Measurements from ENCODE around the gene SLC22A2. TPM values are rescaled to one million over a fixed set of nuclear protein-coding genes. Genes with fewer than 3 reads are reported as not detected.

The SLC22A2 gene
- total RNA-seq, 2 experiments from 2014 or later: not detected

DNA sequence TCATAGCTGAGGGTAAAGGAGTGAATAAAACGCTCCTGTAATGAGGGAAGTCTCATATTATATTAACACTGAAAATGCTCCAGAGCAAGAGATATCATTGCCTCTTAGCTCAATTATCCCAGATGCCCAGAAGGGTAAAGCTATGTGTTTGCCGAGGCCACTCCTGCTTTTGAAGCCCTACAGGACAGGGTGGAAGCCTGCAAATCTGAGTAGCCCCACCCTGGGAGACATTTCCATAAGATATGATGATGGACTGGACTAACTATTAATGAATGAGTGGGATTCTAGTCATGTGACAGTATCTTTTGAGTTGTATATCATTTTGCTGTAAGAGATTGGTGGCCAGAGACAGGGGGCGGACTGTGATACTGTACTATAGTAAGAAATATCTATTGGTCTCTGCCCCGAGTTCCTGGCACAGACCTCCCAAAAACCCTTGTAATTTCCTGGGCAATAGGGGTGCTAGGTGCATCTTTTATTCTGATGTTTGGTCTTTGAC is 10.5 kb upstream of the SLC22A2 start:
- Mint-ChIP-seq H3K27ac (no peak overlapping the region), H3K27me3 (peaks cover 4% of the 10 kb centered on the region)
- CTCF ChIA-PET: no interaction called here

DNA sequence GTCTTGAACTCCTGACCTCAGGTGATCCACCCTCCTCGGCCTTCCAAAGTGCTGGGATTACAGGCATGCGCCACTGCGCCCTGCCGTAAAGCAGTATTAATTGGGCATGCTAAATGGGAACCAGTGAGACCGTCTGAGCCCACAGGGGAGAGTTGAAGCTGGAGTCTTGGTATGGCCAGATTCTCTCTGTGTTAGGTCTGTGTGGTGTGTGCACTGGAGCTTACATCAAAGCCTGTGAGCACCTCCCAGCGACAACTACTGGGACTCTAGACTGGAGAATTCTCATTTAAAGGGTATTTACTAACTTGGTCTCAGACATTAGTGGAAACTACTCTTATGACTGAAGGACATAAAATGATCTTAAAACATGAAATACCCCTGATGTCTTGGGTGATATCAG is 8.5 kb upstream of the SLC22A2 start:
- H3K27ac Mint-ChIP-seq: no peak overlapping the region
- peaks cover 4% of the 10 kb centered on the region for H3K27me3 Mint-ChIP-seq
- H3K9me3 Mint-ChIP-seq: no peaks in the 10 kb centered on the region
- H3K36me3 Mint-ChIP-seq (ENCODE audit: low read depth): no peaks in the 10 kb centered on the region
- ChIA-PET POLR2A (no interaction called here), CTCF (interaction anchor here (1.4 kb wide), 1 partner anchor 11 kb away, joined by 3 read pairs; no protein-coding TSS in a partner anchor)
- H3K4me1 Mint-ChIP-seq: no peaks in the 10 kb centered on the region
- no peak overlapping the region for H3K4me3 Mint-ChIP-seq
- no peak for DNase-seq

More for the DNA sequence above, 10.5 kb upstream of the SLC22A2 start:
- no peak for DNase-seq
- no peak overlapping the region for H3K4me3 Mint-ChIP-seq
- POLR2A ChIA-PET: no interaction called here
- no peaks in the 10 kb centered on the region for H3K36me3 Mint-ChIP-seq (ENCODE audit: low read depth)
- no peaks in the 10 kb centered on the region for H3K9me3 Mint-ChIP-seq
- no peaks in the 10 kb centered on the region for H3K4me1 Mint-ChIP-seq

DNA sequence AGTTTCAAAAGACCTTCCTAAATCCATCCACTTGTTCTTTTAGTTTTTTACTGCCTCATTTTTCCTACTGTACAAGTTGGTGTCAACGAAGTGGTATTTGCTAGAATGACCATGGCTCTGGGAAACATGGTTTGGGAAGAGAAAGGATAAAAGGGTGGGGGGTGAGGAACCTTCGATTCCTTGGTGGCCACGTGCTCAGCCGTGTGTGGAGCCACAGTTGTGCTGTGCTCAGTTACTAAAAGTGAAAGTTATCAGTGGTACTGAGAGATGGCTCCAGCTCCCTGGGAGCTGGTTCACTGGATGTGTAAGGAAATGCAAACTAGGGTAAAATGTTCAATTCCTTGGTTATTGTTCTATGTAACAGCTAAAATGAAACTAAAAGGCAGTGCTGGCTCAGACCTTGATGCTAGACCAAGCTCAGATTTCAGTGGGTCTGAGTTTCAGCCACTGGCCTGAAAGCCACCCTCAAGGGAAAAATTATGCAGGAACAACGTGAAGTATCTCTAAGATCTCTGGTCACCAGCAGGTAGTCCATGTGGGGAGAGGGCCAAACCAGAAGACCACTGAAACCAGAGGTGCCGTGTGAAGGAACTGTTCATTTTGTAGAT is 7.4 kb upstream of the SLC22A2 start:
- Mint-ChIP-seq H3K9me3 (no peaks in the 10 kb centered on the region), H3K4me3 (no peak overlapping the region), H3K4me1 (no peaks in the 10 kb centered on the region), H3K27ac (no peak overlapping the region), H3K36me3 (ENCODE audit: low read depth) (no peaks in the 10 kb centered on the region), H3K27me3 (peaks cover 4% of the 10 kb centered on the region)
- CTCF ChIA-PET: interaction anchor here (0.9 kb wide), 1 partner anchor 16 kb away, joined by 3 read pairs; no protein-coding TSS in a partner anchor
- POLR2A ChIA-PET: no interaction called here
- DNase-seq: no peak

DNA sequence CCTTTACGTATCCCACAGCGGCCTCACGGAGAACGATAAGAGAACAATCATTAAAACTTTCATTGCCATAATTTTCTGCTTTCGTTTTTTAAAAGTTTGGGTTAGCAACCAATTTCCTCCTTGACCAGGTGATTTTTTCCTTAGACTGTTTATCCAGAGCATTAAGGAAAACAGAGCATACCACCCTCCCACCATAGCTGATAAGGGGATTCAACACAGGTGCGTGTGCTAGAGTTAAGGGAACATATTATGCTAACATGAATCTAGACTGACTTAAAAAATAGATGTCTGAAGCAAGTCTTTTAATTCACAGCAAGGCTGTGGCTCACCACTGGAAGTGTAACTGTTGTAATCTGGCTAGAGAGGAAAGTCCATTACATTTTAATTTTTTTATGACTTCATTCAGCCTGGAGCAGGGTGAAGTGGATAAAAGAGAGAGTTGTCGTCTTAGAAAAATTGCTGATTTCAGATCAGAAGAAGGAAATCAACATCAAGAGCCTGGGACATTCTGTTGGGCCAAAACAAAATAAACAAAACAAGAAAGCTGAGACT is 5.5 kb upstream of the SLC22A2 start:
- DNase-seq: no peak
- Mint-ChIP-seq H3K4me3 (no peak overlapping the region), H3K27me3 (peaks cover 7% of the 10 kb centered on the region), H3K9me3 (no peaks in the 10 kb centered on the region), H3K36me3 (ENCODE audit: low read depth) (no peaks in the 10 kb centered on the region), H3K27ac (no peak overlapping the region), H3K4me1 (no peaks in the 10 kb centered on the region)
- ChIA-PET CTCF (no interaction called here), POLR2A (no interaction called here)

DNA sequence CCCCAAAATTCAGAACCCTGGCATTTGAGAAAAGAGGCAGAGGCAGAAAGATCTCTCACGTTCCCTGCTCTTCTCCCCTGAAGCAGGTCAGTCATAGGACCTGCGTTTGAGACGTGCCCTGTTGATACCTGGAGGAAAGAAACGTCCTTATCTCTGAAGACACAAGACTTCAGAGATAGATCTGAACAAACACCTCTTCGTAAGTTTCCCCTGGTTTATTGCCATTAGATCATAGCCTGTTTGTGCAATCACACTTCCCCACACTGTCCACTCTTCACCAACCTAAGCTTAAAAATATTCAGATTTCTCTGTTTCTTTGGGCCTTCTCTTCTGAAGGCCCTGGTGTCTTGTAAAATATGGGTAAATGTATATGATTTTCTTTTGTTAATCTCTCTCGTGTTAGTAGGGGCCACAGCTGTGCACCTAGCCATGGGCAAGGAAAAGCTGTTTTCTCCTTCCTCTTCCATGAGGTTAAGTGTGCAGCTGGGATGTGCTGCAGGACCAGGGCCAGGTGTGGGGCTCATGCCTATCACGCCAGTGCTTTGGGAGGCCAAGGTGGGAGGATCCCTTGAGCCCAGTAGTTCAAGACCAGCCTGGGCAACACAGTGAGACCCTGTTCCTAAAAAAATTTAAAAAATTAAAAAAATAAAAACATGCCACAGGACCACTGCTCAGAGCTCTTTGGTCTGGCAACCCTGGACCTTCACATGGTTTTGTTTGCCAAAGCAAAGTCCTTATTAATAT is 4.7 kb upstream of the SLC22A2 start:
- POLR2A ChIA-PET: no interaction called here

DNA sequence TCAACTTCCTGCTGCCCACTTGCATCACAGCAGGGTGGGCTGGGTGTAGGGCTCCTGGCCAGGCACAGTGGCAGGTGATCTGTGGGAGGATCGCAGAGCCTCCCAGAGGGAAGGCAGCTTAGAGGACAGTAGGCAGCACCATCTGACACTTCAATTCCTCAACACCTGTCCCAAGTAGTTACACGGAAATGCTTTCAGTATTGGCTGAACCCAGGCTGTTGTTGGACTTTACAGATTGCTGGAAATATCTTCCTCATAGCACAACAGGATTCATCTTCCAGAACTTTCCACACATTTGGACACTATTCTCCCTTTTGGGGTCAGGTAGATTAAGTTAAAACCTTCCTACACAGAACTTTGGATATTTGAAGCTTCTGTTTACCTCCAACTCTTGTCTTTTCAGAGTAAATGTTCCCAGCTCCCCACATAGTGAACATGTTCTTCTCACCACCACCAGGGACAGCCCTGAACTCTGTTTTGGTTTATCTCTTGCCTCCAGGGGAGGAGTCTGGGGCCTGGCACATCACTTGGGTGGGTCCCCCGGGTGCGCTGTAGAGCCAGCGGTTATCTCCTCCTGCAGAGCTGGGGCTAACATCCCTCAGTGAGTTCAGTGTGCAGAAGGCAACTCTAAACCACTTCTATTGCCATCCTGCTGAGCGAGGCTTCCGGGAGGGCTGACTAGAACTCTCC is 3.5 kb upstream of the SLC22A2 start:
- Mint-ChIP-seq H3K27ac (no peak overlapping the region), H3K4me1 (no peaks in the 10 kb centered on the region), H3K9me3 (no peaks in the 10 kb centered on the region), H3K27me3 (peaks cover 7% of the 10 kb centered on the region), H3K36me3 (ENCODE audit: low read depth) (no peaks in the 10 kb centered on the region), H3K4me3 (no peak overlapping the region)
- ChIA-PET POLR2A (no interaction called here), CTCF (no interaction called here)
- no peak for DNase-seq

More for the DNA sequence above, 4.7 kb upstream of the SLC22A2 start:
- Mint-ChIP-seq H3K4me1 (no peaks in the 10 kb centered on the region), H3K36me3 (ENCODE audit: low read depth) (no peaks in the 10 kb centered on the region), H3K4me3 (no peak overlapping the region), H3K9me3 (no peaks in the 10 kb centered on the region), H3K27ac (no peak overlapping the region), H3K27me3 (peaks cover 7% of the 10 kb centered on the region)
- DNase-seq: no peak
- CTCF ChIA-PET: no interaction called here

DNA sequence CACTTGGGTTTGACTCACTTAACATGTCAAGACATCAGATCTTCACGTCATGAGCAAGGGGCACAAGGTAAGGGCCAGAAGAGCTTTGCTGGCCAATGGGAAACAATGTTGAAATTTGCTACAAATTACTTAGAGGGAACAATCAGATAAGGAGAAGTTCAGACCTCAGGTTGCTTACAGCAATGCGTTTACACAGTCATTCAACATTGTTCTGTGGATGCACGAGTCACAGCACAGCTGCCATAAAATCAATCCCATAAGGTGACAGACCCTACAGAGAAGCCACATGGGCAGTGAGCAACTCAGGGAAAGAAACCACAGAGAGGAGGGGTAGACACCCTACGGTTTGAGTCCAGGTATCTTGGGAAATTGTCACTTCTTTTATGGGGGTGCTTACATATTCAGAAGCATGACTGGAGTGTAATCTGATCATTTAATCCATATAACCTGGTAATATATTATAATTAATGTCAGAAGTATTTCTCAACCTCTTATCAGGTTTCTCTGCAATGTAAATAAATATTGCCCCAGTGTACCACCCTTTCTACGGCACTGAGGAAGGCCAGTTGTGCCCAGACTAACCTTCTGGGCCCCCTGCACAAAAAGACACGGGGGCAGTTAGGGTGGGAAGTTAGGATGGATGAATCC is 2.3 kb upstream of the SLC22A2 start:
- H3K27me3 Mint-ChIP-seq: peaks cover 7% of the 10 kb centered on the region
- no peak for DNase-seq
- no peak overlapping the region for H3K4me3 Mint-ChIP-seq
- no peaks in the 10 kb centered on the region for H3K9me3 Mint-ChIP-seq
- ChIA-PET POLR2A (no interaction called here), CTCF (no interaction called here)
- no peaks in the 10 kb centered on the region for H3K4me1 Mint-ChIP-seq
- no peak overlapping the region for H3K27ac Mint-ChIP-seq
- H3K36me3 Mint-ChIP-seq (ENCODE audit: low read depth): no peaks in the 10 kb centered on the region

DNA sequence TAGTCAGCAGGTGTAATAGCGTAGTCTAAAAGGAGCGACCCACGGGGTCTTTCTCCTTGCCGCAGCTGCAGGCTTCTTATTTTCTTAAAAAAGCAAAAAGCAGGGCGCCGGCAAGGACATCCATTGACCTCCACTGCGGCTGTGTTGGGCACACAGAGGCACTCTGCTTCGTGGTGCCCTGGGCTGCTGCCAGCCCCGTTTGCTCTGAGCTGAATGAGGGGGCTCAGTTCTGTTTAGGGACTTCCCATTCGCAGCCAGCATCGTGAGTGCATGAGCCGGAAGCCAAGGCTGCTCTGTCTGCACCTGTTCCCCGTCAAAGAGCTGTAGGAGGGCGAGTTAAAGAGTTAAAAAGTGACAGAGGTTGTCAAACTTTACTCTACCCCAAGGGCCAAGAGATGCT is 1.7 kb upstream of the SLC22A2 start:
- no peak overlapping the region for H3K27ac Mint-ChIP-seq
- H3K36me3 Mint-ChIP-seq (ENCODE audit: low read depth): no peaks in the 10 kb centered on the region
- no peak for DNase-seq
- no peaks in the 10 kb centered on the region for H3K4me1 Mint-ChIP-seq
- no peaks in the 10 kb centered on the region for H3K9me3 Mint-ChIP-seq
- CTCF ChIA-PET: no interaction called here
- H3K4me3 Mint-ChIP-seq: no peak overlapping the region
- POLR2A ChIA-PET: no interaction called here
- peaks cover 7% of the 10 kb centered on the region for H3K27me3 Mint-ChIP-seq

DNA sequence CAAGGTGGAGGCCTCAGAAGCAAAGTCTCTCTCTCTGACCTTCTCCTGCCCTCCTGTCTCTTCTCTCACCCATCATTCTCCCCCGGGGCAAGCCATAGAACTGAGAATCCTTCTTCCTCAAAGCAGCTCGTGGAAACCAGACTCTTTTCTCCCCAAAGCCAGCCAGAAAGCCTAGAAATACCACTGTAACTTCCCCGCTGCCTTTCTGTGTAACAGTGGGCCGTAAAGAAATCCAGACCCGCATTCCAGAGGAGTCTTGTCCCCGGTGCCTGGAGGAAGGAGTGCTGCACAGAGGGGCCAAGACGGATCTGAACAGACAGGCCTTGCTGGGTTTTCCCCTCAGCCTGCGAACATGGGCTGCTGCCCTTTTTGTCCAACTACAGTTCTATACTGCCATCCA is 977 bp upstream of the SLC22A2 start:
- Mint-ChIP-seq H3K27me3 (peaks cover 7% of the 10 kb centered on the region), H3K36me3 (ENCODE audit: low read depth) (no peaks in the 10 kb centered on the region), H3K4me1 (no peaks in the 10 kb centered on the region), H3K4me3 (no peak overlapping the region), H3K9me3 (no peaks in the 10 kb centered on the region), H3K27ac (no peak overlapping the region)
- CTCF ChIA-PET: no interaction called here
- DNase-seq: no peak
- POLR2A ChIA-PET: no interaction called here

DNA sequence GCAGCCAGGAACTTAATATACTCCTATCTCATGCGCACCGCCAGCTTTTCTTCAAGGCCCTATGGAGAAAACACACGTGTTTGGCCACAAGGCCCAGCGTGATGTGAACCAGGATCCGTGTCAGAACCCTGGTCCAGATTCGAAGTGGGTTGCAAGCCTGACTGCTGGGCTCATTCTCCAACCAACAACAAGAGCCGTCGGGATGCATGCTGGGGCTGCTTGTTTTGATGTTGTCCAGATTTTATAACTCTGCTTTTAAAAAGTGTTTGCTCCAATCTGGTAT is 463 bp upstream of the SLC22A2 start:
- no peak overlapping the region for H3K27ac Mint-ChIP-seq
- H3K9me3 Mint-ChIP-seq: no peaks in the 10 kb centered on the region
- peaks cover 7% of the 10 kb centered on the region for H3K27me3 Mint-ChIP-seq
- H3K36me3 Mint-ChIP-seq (ENCODE audit: low read depth): no peaks in the 10 kb centered on the region
- DNase-seq: no peak
- H3K4me3 Mint-ChIP-seq: no peak overlapping the region
- H3K4me1 Mint-ChIP-seq: no peaks in the 10 kb centered on the region
- ChIA-PET CTCF (no interaction called here), POLR2A (no interaction called here)

DNA sequence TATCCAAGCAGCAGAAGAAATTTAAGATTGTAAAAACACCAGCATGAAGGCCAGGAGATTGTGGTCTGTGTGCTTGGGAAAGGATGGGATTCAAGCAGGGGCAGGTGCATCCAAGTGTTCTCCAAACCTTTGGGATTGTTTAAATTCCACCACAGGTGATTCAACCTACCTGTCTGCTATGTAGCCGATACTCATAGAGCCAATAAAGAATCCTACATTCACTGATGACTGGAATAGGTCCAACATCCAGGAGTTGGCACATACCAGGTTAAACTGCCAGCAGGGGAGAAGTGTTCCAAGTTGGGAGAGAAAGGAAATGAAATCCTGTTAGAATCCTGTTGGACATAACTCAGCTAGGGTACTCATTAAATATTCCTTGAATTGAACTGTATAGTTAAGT is 2.2 kb downstream of the SLC22A2 start:
- no peak overlapping the region for H3K4me3 Mint-ChIP-seq

DNA sequence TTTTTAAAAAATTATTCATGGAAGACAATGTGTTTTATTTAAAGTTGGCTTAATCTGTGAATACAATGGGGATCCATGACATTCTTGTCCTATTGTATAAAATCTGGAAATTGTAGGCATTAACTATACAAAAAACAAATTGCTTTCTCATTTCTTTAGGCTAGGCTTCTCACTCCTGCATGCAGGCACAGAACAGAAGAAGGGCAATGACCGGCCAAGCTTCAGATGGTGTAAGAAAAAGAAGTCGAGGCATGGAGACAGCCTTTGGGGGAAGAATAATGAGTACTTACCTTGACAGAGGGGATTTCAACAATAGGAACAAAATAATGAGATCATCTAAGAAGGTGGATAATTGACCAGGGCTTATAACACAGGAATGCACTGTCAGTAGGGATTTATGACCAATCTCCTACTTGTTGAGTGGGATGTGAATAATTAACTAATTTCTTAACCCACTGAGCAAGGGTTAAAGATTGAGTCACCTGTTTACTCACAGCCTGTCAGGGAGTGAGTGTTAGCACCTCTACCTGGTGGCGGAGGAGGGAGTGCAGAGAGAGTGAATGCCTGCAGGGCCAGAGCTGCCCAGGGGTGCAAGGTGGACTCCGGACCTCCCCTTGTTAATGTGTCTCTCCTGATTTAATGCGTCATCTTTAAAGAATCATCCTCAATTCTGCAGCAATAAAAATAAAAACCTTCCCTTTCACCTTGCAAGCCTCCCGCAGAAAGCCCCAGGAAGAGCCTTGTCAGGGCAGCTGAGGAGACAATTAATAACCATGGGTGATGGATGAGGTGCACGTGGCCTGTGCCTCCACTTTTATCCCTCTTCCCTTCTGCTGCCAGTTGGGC is 3.9 kb downstream of the SLC22A2 start:
- H3K9me3 Mint-ChIP-seq: no peaks in the 10 kb centered on the region
- CTCF ChIA-PET: no interaction called here
- POLR2A ChIA-PET: no interaction called here
- no peaks in the 10 kb centered on the region for H3K4me1 Mint-ChIP-seq
- peaks cover 10% of the 10 kb centered on the region for H3K27me3 Mint-ChIP-seq
- DNase-seq: no peak
- H3K36me3 Mint-ChIP-seq (ENCODE audit: low read depth): no peaks in the 10 kb centered on the region
- no peak overlapping the region for H3K4me3 Mint-ChIP-seq
- no peak overlapping the region for H3K27ac Mint-ChIP-seq

More for the DNA sequence above, 2.2 kb downstream of the SLC22A2 start:
- H3K4me1 Mint-ChIP-seq: no peaks in the 10 kb centered on the region
- H3K27me3 Mint-ChIP-seq: peaks cover 10% of the 10 kb centered on the region
- H3K36me3 Mint-ChIP-seq (ENCODE audit: low read depth): no peaks in the 10 kb centered on the region
- ChIA-PET POLR2A (no interaction called here), CTCF (no interaction called here)
- DNase-seq: no peak
- no peaks in the 10 kb centered on the region for H3K9me3 Mint-ChIP-seq
- H3K27ac Mint-ChIP-seq: no peak overlapping the region

Measured in activated CD4-positive, alpha-beta T cell treated with anti-CD3 and anti-CD28 coated beads, Interleukin-2, amount 10 ng/mL, durations not matched to agents 7 days and 5 days (primary cell).